GM12864 (cell line): ENCODE results near the gene SPDYE6.

ENCODE experiments used
- DNase-seq: peaks from one replicate; pipeline ENCODE4 v3.0.0-alpha.2; 2011; ENCODE audit warnings: low read depth
- H3K4me3 ChIP-seq: 2 replicates; pipeline ENCODE4 v1.5.1; 2011; ENCODE audit warnings: mild to moderate bottlenecking, low read depth, low read length, control low read depth
- TF ChIP-seq, protein P1 (sequence below): IDR thresholded peaks from 2 replicates; pipeline ENCODE4 v1.5.1; 2011; ENCODE audit warnings: low read depth, mild to moderate bottlenecking, moderate library complexity, low read length, control low read depth, inconsistent platforms; ENCODE audit errors: missing control alignments

SPDYE6 gene

DNA sequence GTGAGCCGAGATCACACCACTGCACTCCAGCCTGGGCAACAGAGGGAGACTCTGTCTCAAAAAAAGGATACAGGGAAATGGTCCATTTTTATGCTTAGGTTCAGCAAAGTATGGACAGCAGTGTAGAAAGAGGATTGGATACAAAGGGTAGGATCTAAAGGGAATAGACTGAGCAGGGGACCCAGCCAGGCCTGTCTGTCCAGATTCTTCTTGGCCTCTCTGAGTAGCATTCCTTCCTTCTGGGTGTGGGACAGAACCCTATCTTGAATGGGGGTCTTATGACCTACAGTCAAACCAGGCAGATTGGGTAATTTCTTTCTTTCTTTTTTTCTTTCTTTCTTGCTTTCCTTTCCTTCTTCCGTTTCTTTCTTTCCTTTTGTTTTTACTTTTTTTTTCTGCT is 43.9 kb downstream of the SPDYE6 start:
- no peak overlapping the region for H3K4me3 ChIP-seq
- TF ChIP-seq, protein P1, sequence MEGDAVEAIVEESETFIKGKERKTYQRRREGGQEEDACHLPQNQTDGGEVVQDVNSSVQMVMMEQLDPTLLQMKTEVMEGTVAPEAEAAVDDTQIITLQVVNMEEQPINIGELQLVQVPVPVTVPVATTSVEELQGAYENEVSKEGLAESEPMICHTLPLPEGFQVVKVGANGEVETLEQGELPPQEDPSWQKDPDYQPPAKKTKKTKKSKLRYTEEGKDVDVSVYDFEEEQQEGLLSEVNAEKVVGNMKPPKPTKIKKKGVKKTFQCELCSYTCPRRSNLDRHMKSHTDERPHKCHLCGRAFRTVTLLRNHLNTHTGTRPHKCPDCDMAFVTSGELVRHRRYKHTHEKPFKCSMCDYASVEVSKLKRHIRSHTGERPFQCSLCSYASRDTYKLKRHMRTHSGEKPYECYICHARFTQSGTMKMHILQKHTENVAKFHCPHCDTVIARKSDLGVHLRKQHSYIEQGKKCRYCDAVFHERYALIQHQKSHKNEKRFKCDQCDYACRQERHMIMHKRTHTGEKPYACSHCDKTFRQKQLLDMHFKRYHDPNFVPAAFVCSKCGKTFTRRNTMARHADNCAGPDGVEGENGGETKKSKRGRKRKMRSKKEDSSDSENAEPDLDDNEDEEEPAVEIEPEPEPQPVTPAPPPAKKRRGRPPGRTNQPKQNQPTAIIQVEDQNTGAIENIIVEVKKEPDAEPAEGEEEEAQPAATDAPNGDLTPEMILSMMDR = no peak
- no peak for DNase-seq

DNA sequence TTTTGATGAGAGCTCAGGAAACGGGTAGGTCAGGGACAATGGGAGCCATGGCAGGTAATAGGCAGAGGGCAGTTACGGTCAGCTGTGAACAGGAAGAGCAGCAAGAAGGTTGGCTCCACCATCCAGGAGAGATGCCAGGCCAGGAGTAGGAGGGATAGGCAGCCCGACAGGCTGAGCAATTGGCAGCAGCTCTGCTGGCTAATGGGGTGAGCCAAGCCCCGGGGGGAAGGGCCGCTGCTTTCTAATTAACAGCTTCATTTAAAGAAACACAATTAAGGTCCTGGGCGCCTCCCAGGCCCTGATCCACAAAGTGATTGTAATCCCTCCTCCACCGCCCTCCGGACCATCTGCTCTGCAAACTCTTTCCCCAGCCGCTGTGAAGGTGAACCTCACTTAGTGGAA is 45.8 kb downstream of the SPDYE6 start:
- no peak for DNase-seq
- H3K4me3 ChIP-seq = no peak overlapping the region

DNA sequence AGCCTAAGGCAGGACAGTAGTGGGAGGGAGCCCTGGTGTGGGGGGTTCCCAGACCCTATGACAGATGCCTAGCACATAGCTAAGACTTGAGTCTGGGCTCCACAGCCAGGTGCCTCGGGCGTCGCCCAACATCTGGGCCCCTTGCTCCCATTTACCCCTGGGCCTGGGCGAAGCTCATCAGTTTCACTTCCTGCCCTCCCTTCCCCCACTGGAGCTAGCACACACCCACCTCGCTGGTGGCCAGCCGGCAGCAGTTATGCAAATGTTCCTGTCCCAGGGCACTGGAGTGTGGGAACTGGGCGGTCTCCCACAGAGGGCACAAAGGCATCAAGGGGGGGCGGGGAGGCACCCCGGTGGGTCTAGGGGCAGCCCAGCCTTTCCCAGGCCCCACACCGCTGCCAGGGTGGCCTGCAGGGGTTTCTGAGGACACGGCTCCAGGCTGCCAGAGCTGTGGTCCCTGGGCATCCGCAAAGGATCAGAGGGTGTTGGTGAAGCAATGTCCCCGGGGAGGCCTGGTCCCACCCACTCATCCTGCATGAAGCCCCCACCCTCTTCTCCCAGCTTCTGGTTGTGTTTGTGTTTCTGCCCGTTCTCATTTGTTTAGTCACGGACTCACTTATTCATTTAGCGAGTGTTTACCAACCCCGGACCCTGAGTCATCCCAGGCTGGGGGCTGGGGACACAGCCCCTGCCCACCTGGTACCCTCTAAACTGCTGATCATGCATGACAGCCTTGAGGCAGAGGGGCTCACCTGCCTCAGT is 49.1 kb downstream of the SPDYE6 start:
- DNase-seq = peak; percentile 93
- TF ChIP-seq, protein P1 = no peak
- peak overlapping the region; percentile 43 for H3K4me3 ChIP-seq

More for the DNA sequence above, 45.8 kb downstream of the SPDYE6 start:
- TF ChIP-seq, protein P1 = no peak

DNA sequence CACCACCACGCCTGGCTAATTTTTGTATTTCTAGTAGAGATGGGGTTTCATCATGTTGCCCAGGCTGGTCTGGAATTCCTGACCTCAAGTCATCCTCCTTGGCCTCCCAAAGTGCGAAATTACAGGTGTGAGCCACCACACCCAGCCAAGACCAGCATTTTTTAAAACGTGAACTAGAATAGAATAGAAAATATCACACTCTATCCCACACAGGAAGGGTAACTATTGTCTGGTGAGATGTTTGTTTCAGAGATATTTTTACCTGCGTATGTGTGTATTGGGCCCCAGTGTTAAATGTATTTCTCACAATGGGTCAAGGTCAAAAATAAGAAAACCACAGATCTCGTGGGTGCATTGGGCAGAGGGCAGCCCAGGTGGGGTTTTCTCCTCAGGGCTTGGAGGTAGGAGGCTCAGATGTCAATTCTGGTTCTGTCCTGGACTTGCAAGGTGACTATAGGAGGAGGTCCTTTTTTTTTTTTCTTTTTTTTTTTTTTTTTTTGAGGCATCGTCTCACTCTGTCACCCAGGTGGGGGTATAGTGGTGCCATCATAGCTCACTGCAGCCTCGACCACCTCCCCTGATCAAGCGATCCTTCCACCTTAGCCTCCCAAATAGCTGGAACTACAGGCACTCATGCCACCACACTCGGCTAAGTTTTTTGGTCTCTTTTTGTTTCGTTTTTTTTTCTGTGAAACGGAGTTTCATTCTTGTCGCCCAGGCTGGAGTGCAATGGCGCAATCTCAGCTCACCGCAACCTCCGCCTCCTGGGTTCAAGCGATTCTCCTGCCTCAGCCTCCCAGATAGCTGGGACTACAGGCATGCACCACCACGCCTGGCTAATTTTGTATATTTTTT is 50.6 kb downstream of the SPDYE6 start:
- peak overlapping the region; percentile 24 for H3K4me3 ChIP-seq
- DNase-seq = peak; percentile 92
- TF ChIP-seq, protein P1 = no peak

DNA sequence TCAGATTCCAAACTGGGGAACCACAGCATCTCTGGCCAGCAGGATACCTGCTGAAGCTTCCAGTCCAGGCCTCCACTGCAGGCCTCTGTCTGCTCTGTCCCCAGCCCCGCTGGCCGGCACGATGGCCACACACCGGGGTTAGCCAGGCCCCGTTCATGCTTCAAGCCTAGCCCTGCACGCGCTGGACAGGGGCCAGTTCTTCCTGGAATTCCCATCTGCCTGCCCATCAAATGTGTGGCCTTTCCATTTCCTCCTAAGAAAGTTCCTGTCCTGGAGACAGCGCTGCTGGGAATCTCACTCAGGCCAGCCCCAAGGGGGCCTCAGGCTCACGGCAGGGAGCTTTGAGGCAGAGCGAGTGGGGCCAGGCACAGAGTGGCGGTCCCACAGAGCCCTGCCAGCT is 51.6 kb downstream of the SPDYE6 start:
- H3K4me3 ChIP-seq = no peak overlapping the region
- TF ChIP-seq, protein P1 = no peak
- no peak for DNase-seq

DNA sequence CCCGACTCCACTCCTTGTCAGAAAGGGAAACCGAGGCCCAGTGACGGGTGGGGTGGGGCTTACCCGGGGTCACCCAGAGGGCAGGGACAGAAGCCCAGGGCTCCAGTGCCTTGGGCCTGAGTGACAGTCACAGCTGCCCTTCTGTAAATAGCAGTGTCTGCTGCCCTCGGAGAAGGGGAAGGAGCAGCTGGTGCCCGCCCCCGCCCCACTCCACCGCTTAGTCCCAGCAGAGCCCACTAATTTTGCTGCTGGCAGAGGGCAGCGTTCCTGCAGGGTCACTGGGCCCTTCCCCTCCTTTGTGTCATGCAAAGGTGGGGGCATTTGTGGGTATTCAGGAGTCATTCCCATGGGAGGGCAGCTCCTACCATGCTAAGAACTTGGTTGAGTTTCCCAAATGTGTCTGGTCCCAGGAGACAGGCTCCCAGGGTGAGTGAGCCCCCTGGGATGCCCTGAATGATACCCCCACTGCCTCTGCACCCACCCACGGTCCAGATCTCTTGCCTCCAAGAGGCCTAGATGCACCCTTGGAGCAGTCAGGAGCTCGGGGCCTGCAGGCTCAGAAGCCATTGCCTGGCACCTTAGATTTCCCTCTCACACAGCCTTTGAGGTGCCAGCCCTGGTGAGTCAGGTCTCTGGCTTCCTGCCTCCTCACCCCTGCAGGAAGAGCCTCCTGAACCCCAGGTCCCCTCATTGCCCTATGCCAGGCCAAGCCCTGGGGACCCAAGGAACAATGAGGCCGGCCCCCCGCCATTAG is 52.4 kb downstream of the SPDYE6 start:
- no peak overlapping the region for H3K4me3 ChIP-seq
- DNase-seq = no peak
- TF ChIP-seq, protein P1 = no peak
